ENCODE measurements around the gene WNK4. TPM values are rescaled to one million over a fixed set of nuclear protein-coding genes. Genes with fewer than 3 reads are reported as not detected.

Gene WNK4
- total and polyA plus RNA-seq, 9 of the 15 experiments (the other 6 are each of a cell fraction or from before 2014, with no cell fraction given), result 0.32 to 25.8 (median 4.5) TPM

DNA sequence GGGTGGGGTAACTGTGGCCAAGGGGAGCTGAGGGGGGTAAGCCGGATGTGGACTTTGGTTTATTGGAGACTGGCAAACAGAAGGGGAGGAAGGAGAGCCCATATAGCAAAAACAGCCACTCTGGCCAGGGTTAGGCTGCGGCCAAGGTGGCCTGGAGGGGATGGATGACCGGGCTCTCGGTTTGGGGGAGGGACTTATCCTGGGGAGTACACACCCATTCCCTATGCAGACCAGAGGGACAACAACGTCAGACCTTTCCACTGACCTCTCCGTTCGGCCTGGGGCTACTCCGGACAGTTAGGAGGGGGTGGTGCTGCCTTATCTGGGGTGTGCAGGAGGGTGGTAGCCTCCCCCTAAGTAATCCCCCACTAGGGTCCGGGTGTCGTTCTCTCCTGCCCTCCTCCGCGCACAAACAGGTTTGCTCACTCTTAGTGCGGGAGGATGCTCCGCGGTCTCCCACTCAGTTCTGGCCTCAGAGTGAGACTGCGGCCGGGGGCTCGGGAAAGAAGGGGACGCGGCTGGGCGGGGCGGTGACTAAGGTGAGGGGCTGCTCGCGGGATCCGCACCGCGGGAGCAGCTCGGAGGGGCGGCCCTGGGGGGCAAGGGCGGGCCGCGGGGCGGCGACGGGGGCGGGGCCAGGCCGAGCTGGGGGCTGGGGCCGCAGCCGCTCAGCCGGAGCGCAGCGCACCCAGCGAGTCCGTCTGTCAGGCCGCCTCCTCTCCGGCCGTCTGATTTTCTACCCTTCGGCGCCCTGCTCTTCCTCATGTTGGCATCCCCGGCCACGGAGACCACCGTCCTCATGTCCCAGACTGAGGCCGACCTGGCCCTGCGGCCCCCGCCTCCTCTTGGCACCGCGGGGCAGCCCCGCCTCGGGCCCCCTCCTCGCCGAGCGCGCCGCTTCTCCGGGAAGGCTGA is at the start of gene WNK4 (continued):
- TF ChIP-seq, protein P1, sequence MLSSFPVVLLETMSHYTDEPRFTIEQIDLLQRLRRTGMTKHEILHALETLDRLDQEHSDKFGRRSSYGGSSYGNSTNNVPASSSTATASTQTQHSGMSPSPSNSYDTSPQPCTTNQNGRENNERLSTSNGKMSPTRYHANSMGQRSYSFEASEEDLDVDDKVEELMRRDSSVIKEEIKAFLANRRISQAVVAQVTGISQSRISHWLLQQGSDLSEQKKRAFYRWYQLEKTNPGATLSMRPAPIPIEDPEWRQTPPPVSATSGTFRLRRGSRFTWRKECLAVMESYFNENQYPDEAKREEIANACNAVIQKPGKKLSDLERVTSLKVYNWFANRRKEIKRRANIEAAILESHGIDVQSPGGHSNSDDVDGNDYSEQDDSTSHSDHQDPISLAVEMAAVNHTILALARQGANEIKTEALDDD (IDR thresholded peaks at IDR 0.05), result peak; percentile 56; the same call in 1 of the 2 replicates
- TF ChIP-seq NCOA4 (IDR thresholded peaks at IDR 0.05; ENCODE audit: partially characterized antibody), result no peak
- TF ChIP-seq, protein P2, sequence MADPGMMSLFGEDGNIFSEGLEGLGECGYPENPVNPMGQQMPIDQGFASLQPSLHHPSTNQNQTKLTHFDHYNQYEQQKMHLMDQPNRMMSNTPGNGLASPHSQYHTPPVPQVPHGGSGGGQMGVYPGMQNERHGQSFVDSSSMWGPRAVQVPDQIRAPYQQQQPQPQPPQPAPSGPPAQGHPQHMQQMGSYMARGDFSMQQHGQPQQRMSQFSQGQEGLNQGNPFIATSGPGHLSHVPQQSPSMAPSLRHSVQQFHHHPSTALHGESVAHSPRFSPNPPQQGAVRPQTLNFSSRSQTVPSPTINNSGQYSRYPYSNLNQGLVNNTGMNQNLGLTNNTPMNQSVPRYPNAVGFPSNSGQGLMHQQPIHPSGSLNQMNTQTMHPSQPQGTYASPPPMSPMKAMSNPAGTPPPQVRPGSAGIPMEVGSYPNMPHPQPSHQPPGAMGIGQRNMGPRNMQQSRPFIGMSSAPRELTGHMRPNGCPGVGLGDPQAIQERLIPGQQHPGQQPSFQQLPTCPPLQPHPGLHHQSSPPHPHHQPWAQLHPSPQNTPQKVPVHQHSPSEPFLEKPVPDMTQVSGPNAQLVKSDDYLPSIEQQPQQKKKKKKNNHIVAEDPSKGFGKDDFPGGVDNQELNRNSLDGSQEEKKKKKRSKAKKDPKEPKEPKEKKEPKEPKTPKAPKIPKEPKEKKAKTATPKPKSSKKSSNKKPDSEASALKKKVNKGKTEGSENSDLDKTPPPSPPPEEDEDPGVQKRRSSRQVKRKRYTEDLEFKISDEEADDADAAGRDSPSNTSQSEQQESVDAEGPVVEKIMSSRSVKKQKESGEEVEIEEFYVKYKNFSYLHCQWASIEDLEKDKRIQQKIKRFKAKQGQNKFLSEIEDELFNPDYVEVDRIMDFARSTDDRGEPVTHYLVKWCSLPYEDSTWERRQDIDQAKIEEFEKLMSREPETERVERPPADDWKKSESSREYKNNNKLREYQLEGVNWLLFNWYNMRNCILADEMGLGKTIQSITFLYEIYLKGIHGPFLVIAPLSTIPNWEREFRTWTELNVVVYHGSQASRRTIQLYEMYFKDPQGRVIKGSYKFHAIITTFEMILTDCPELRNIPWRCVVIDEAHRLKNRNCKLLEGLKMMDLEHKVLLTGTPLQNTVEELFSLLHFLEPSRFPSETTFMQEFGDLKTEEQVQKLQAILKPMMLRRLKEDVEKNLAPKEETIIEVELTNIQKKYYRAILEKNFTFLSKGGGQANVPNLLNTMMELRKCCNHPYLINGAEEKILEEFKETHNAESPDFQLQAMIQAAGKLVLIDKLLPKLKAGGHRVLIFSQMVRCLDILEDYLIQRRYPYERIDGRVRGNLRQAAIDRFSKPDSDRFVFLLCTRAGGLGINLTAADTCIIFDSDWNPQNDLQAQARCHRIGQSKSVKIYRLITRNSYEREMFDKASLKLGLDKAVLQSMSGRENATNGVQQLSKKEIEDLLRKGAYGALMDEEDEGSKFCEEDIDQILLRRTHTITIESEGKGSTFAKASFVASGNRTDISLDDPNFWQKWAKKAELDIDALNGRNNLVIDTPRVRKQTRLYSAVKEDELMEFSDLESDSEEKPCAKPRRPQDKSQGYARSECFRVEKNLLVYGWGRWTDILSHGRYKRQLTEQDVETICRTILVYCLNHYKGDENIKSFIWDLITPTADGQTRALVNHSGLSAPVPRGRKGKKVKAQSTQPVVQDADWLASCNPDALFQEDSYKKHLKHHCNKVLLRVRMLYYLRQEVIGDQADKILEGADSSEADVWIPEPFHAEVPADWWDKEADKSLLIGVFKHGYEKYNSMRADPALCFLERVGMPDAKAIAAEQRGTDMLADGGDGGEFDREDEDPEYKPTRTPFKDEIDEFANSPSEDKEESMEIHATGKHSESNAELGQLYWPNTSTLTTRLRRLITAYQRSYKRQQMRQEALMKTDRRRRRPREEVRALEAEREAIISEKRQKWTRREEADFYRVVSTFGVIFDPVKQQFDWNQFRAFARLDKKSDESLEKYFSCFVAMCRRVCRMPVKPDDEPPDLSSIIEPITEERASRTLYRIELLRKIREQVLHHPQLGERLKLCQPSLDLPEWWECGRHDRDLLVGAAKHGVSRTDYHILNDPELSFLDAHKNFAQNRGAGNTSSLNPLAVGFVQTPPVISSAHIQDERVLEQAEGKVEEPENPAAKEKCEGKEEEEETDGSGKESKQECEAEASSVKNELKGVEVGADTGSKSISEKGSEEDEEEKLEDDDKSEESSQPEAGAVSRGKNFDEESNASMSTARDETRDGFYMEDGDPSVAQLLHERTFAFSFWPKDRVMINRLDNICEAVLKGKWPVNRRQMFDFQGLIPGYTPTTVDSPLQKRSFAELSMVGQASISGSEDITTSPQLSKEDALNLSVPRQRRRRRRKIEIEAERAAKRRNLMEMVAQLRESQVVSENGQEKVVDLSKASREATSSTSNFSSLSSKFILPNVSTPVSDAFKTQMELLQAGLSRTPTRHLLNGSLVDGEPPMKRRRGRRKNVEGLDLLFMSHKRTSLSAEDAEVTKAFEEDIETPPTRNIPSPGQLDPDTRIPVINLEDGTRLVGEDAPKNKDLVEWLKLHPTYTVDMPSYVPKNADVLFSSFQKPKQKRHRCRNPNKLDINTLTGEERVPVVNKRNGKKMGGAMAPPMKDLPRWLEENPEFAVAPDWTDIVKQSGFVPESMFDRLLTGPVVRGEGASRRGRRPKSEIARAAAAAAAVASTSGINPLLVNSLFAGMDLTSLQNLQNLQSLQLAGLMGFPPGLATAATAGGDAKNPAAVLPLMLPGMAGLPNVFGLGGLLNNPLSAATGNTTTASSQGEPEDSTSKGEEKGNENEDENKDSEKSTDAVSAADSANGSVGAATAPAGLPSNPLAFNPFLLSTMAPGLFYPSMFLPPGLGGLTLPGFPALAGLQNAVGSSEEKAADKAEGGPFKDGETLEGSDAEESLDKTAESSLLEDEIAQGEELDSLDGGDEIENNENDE (IDR thresholded peaks at IDR 0.05; ENCODE audit: low read depth, low read length), result no peak
- TF ChIP-seq, protein P3, sequence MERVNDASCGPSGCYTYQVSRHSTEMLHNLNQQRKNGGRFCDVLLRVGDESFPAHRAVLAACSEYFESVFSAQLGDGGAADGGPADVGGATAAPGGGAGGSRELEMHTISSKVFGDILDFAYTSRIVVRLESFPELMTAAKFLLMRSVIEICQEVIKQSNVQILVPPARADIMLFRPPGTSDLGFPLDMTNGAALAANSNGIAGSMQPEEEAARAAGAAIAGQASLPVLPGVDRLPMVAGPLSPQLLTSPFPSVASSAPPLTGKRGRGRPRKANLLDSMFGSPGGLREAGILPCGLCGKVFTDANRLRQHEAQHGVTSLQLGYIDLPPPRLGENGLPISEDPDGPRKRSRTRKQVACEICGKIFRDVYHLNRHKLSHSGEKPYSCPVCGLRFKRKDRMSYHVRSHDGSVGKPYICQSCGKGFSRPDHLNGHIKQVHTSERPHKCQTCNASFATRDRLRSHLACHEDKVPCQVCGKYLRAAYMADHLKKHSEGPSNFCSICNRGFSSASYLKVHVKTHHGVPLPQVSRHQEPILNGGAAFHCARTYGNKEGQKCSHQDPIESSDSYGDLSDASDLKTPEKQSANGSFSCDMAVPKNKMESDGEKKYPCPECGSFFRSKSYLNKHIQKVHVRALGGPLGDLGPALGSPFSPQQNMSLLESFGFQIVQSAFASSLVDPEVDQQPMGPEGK (CRISPR knock-in tag; IDR thresholded peaks at IDR 0.05; ENCODE audit: borderline replicate concordance), result no peak
- peak; percentile 94 for TF ChIP-seq EP300 (IDR thresholded peaks at IDR 0.05; ENCODE audit: low read length)
- no peak for TF ChIP-seq BDP1 (IDR thresholded peaks at IDR 0.05; ENCODE audit: insufficient read depth, insufficient read length)
- no peak for TF ChIP-seq DDX20 (tag; IDR thresholded peaks at IDR 0.05; ENCODE audit: low read depth)
- no peak for TF ChIP-seq XRCC3 (IDR thresholded peaks at IDR 0.05)
- TF ChIP-seq BRD4 (IDR thresholded peaks at IDR 0.05), result 0 out of 2 replicates have a peak, but pooled peaks have one; percentile 43
- TF ChIP-seq, protein P4, sequence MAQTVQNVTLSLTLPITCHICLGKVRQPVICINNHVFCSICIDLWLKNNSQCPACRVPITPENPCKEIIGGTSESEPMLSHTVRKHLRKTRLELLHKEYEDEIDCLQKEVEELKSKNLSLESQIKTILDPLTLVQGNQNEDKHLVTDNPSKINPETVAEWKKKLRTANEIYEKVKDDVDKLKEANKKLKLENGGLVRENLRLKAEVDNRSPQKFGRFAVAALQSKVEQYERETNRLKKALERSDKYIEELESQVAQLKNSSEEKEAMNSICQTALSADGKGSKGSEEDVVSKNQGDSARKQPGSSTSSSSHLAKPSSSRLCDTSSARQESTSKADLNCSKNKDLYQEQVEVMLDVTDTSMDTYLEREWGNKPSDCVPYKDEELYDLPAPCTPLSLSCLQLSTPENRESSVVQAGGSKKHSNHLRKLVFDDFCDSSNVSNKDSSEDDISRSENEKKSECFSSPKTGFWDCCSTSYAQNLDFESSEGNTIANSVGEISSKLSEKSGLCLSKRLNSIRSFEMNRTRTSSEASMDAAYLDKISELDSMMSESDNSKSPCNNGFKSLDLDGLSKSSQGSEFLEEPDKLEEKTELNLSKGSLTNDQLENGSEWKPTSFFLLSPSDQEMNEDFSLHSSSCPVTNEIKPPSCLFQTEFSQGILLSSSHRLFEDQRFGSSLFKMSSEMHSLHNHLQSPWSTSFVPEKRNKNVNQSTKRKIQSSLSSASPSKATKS (CRISPR knock-in tag; IDR thresholded peaks at IDR 0.05), result no peak

Measured in K562 (cell line).